K562 (cell line): Measurements from ENCODE around the gene NKAIN4. TPM values are rescaled to one million over a fixed set of nuclear protein-coding genes. Genes with fewer than 3 reads are reported as not detected.

Experiments
- ATAC-seq: fragments of 200-7000 bp; cut with Tn5 transposase; 3 replicates; pipeline ENCODE4 v1.9.1; 2020; ENCODE audit warnings: moderate library complexity
- BruUV-seq: library from RNA; stranded (reverse); fragments of 400-500 nt; replicated peaks from 2 replicates; lab custom pipeline; 2021; lab: Mats Ljungman, UMichigan
- CTCF ChIA-PET: fragments of 300-600 bp; formaldehyde crosslinking; extraction: SDS; loops from one replicate; lab custom pipeline; 2021; ENCODE audit warnings: low intra/inter-chr PET ratio; lab: Yijun Ruan, JAX
- POLR2A ChIA-PET: fragments of 300-600, 350-650 bp; sonication (Branson Sonifier 250); formaldehyde crosslinking; extraction: SDS; loops from one replicate; lab custom pipeline; 2021; ENCODE audit warnings: antibody characterized with exemption, inconsistent platforms; lab: Yijun Ruan, JAX
- DNase-seq, 4 experiments: peaks; one replicate each; pipeline versions ENCODE4 v3.0.0 to v3.0.0-alpha.2; 2011 to 2018; ENCODE audit warnings: low spot score in 3 of 4, mixed read lengths in 3 of 4; ENCODE audit errors: extremely low read depth in 1 of 4
- FAIRE-seq: peaks from 2 replicates; lab custom pipeline; 2011; peaks lifted over from hg19 to GRCh38; lab: Jason Lieb, UNC
- H2AFZ ChIP-seq: 2 replicates; pipeline ENCODE4 v1.6.0; 2011; ENCODE audit warnings: low read depth, low read length, control low read depth, inconsistent platforms
- H3K27ac ChIP-seq: fragments of 200-600 bp; 3 replicates; pipeline ENCODE4 v1.8.0; 2011; ENCODE audit warnings: low read depth, mild to moderate bottlenecking, control low read depth, inconsistent platforms, low read length, moderate library complexity, mixed read lengths; ENCODE audit errors: extremely low read depth
- H3K27me3 ChIP-seq, 2 experiments: fragments of 300-600 bp in 1 of 2; 2 replicates in 1 of 2; 3 replicates in 1 of 2; pipeline versions ENCODE4 v1.6.0 to v1.8.0; 2011; ENCODE audit warnings: inconsistent platforms in 2 of 2, low read length in 2 of 2, mild to moderate bottlenecking in 1 of 2, mixed read lengths in 1 of 2, moderate library complexity in 1 of 2; ENCODE audit not compliant: control insufficient read depth in 2 of 2, insufficient read depth in 2 of 2
- H3K36me3 ChIP-seq: fragments of 300-600 bp; 3 replicates; pipeline ENCODE4 v1.8.0; 2011; ENCODE audit warnings: mild to moderate bottlenecking, low read length, inconsistent platforms; ENCODE audit not compliant: control insufficient read depth, insufficient read depth
- H3K4me1 ChIP-seq, 2 experiments: fragments of 200-600 bp in 1 of 2; replicated peaks in 1 of 2; 2 replicates in 1 of 2; 3 replicates in 1 of 2; pipeline versions ENCODE4 v1.5.1 to v1.8.0; 2011; ENCODE audit warnings: inconsistent platforms in 2 of 2, low read length in 2 of 2, mild to moderate bottlenecking in 1 of 2, mixed read lengths in 1 of 2, moderate library complexity in 1 of 2; ENCODE audit not compliant: control insufficient read depth in 2 of 2, insufficient read depth in 2 of 2
- H3K4me2 ChIP-seq: 2 replicates; pipeline ENCODE4 v1.6.1; 2011; ENCODE audit warnings: low read length, control low read depth, inconsistent platforms, mixed read lengths; ENCODE audit not compliant: insufficient read depth
- H3K4me3 ChIP-seq: fragments of 200-600 bp; sonication (generic), shearing (Covaris generic); 2 replicates; pipeline ENCODE4 v1.5.1; 2016; ENCODE audit warnings: control low read depth, inconsistent platforms
- H3K79me2 ChIP-seq: fragments of 200-600 bp; 3 replicates; pipeline ENCODE4 v1.8.0; 2011; ENCODE audit warnings: low read length, inconsistent platforms; ENCODE audit not compliant: control insufficient read depth, insufficient read depth
- H3K9ac ChIP-seq, 2 experiments: 2 replicates each; pipeline versions ENCODE4 v1.6.0 to v1.6.1; 2011; ENCODE audit warnings: low read depth in 2 of 2, low read length in 2 of 2, control low read depth in 1 of 2, inconsistent platforms in 1 of 2, mild to moderate bottlenecking in 1 of 2, mixed read lengths in 1 of 2; ENCODE audit not compliant: insufficient read depth in 1 of 2
- H3K9me1 ChIP-seq: one replicate; pipeline ENCODE4 v1.6.0; 2011; ENCODE audit warnings: inconsistent platforms, mild to moderate bottlenecking, low read length, moderate library complexity; ENCODE audit not compliant: control insufficient read depth, insufficient read depth
- H3K9me3 ChIP-seq: replicated peaks from 2 replicates; pipeline ENCODE4 v1.5.1; 2011; ENCODE audit warnings: low read depth, low read length, inconsistent platforms; ENCODE audit not compliant: control insufficient read depth, insufficient read depth
- H4K20me1 ChIP-seq: replicated peaks from 2 replicates; pipeline ENCODE4 v1.6.1; 2011; ENCODE audit warnings: low read length, inconsistent platforms, mixed read lengths; ENCODE audit not compliant: control insufficient read depth, insufficient read depth
- HCFC1 ChIP-seq: IDR thresholded peaks from 2 replicates; pipeline ENCODE4 v1.6.1; 2012; ENCODE audit warnings: low read depth, low read length, improper control_type of control experiment
- NFE2L1 ChIP-seq: fragments of 450-650 bp; IDR thresholded peaks from 2 replicates; pipeline ENCODE4 v1.6.1; 2016; ENCODE audit warnings: missing genetic modification characterization, low read depth, mild to moderate bottlenecking, missing compliant biosample characterization, moderate library complexity, borderline replicate concordance
- NRF1 ChIP-seq, 2 experiments: fragments of 450-650 bp; IDR thresholded peaks in 1 of 2; conservative IDR thresholded peaks in 1 of 2; 2 replicates each; pipeline ENCODE4 v1.6.1; 2014; ENCODE audit warnings: mild to moderate bottlenecking in 2 of 2
- PHB ChIP-seq: fragments of 250-450 bp; sonication (Bioruptor Pico); IDR thresholded peaks from 2 replicates; pipeline ENCODE4 v1.5.0; 2021
- SAFB ChIP-seq: fragments of 200-400 bp; formaldehyde crosslinking; IDR thresholded peaks from 2 replicates; pipeline ENCODE4 v1.6.1; 2017; ENCODE audit warnings: low read depth, low read length, borderline replicate concordance
- SAP30 ChIP-seq: fragments of 200-600 bp; sonication (generic); IDR thresholded peaks from 2 replicates; pipeline ENCODE4 v1.6.1; 2012; ENCODE audit warnings: borderline replicate concordance, low read depth, mild to moderate bottlenecking, moderate library complexity, low read length, control low read depth, inconsistent platforms; ENCODE audit not compliant: insufficient read depth, poor library complexity, severe bottlenecking
- SOX6 ChIP-seq: fragments of 450-650 bp; IDR thresholded peaks from 2 replicates; pipeline ENCODE4 v1.6.1; 2014; ENCODE audit warnings: mild to moderate bottlenecking
- STAG1 ChIP-seq: sonication (generic); formaldehyde crosslinking; IDR thresholded peaks from 2 replicates; pipeline ENCODE4 v1.5.0; 2020; ENCODE audit warnings: missing genetic modification reagents, borderline replicate concordance
- TEAD1 ChIP-seq, 2 experiments: fragments of 450-650 bp in 1 of 2; sonication (generic) in 1 of 2; formaldehyde crosslinking; IDR thresholded peaks; 2 replicates each; pipeline versions ENCODE4 v1.4.0 to v1.8.0; 2020 to 2022; ENCODE audit warnings: mild to moderate bottlenecking in 2 of 2, missing genetic modification reagents in 1 of 2
- ZNF445 ChIP-seq: fragments of 250-450 bp; sonication (Bioruptor Pico); IDR thresholded peaks from 2 replicates; pipeline ENCODE4 v1.4.0; 2020; ENCODE audit warnings: low read depth, mild to moderate bottlenecking, moderate library complexity
- ZNF764 ChIP-seq: fragments of 250-450 bp; sonication (Bioruptor Pico); IDR thresholded peaks from 2 replicates; pipeline ENCODE4 v1.4.0; 2020; ENCODE audit warnings: low read depth, mild to moderate bottlenecking, moderate library complexity
- WGBS: fragments of 100-300 bp; shearing (Covaris generic); methylation state at CpG from one replicate; pipeline ENCODE4 v1.1.6; 2016; ENCODE audit warnings: low coverage, mixed read lengths; ENCODE audit not compliant: insufficient coverage; ENCODE audit errors: missing lambda C conversion rate; 5-methylcytosine and 5-hydroxymethylcytosine counted together
- in situ Hi-C: fragments of 300-500 bp; cut with MboI; formaldehyde crosslinking; loops from 4 replicates; pipeline ENCODE4 v1.15.0; 2018; ENCODE audit warnings: inconsistent platforms, mixed read lengths
- intact Hi-C: fragments of 100-400 bp; cut with micrococcal nuclease; formaldehyde crosslinking; loops from 2 replicates; pipeline ENCODE4 v1.14.2; 2022
- polyA plus RNA-seq, 8 experiments: library from polyadenylated mRNA; depleted of rRNA in 4 of 8; stranded (reverse) in 5 of 8; unstranded in 3 of 8; fragments of >200 nt; fragmentation: Nextera tagmentation in 2 of 8; fragmentation: Illumina TruSeq in 1 of 8; extraction: Ambion mirVana in 2 of 8; extraction: Trizol in 1 of 8; gene quantifications; 2 replicates each; pipeline versions ENCODE4 v1.2.1 to v1.2.3, GENCODE V29; 2011 to 2014; ENCODE audit warnings: inconsistent platforms in 1 of 8, missing spikeins in 1 of 8
- total RNA-seq, 7 experiments: library from RNA; depleted of rRNA in 6 of 7; stranded (reverse); fragments of >200 nt in 6 of 7; fragmentation: Illumina TruSeq in 2 of 7; extraction: Trizol in 2 of 7; gene quantifications; 2 replicates each; pipeline versions ENCODE4 v1.2.1 to v1.2.3, GENCODE V29; 2011 to 2021; ENCODE audit warnings: low replicate concordance in 1 of 7
- TF ChIP-seq, protein P1 (sequence below): fragments of 450-650 bp; IDR thresholded peaks from 2 replicates; pipeline ENCODE4 v1.6.1; 2018; ENCODE audit warnings: mild to moderate bottlenecking, low read depth; ENCODE audit not compliant: partially characterized antibody
- TF ChIP-seq, protein P2 (sequence below), 3 experiments: IDR thresholded peaks in 2 of 3; conservative IDR thresholded peaks in 1 of 3; 2 replicates each; pipeline ENCODE4 v1.5.1; 2011 to 2012; ENCODE audit warnings: low read length in 3 of 3, mild to moderate bottlenecking in 3 of 3, control low read depth in 2 of 3, improper control_type of control experiment in 1 of 3, inconsistent platforms in 1 of 3, low read depth in 1 of 3, mixed read lengths in 1 of 3, moderate library complexity in 1 of 3; ENCODE audit not compliant: insufficient read depth in 2 of 3
- TF ChIP-seq, protein P3 (sequence below): sonication (generic); formaldehyde crosslinking; IDR thresholded peaks from 2 replicates; pipeline ENCODE4 v1.8.0; 2023; ENCODE audit warnings: mild to moderate bottlenecking, missing genetic modification reagents
- TF ChIP-seq, protein P4 (sequence below): sonication (generic); formaldehyde crosslinking; IDR thresholded peaks from 2 replicates; pipeline ENCODE4 v1.8.0; 2022; ENCODE audit warnings: mild to moderate bottlenecking, missing genetic modification reagents

NKAIN4 gene
- total and polyA plus RNA-seq, 9 of the 15 experiments (the other 6 are each of a cell fraction or from before 2014, with no cell fraction given), result not detected

DNA sequence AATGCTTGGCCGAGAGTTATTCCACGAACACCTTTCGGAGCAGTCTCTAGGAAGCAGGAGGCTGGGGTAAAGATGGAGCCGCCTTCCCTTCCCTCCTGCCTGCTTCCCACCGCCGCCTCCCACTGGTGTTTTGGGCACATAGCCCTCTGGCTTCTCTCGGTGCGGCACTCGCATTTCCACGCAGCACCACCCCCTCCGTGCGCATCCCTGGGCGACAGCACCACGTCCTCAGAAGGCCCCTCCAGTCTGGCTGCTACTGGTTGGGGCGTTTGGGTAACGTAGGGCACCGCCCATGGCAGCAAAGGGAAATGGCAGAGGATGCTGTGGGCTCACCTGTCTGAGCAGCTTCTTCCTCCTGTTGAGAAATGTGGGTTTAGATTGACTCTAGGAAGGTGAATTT, 41.2 kb upstream of the NKAIN4 start:
- intact Hi-C loops (no loop called here), in situ Hi-C loops (no loop called here)
- TF ChIP-seq, protein P1, sequence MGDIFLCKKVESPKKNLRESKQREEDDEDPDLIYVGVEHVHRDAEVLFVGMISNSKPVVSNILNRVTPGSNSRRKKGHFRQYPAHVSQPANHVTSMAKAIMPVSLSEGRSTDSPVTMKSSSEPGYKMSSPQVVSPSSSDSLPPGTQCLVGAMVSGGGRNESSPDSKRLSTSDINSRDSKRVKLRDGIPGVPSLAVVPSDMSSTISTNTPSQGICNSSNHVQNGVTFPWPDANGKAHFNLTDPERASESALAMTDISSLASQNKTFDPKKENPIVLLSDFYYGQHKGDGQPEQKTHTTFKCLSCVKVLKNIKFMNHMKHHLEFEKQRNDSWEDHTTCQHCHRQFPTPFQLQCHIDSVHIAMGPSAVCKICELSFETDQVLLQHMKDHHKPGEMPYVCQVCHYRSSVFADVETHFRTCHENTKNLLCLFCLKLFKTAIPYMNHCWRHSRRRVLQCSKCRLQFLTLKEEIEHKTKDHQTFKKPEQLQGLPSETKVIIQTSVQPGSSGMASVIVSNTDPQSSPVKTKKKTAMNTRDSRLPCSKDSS, result no peak
- TF ChIP-seq SOX6 (no peak), SAP30 (no peak), ZNF445 (no peak), NFE2L1 (tag) (no peak), STAG1 (CRISPR knock-in tag) (no peak), NRF1 (conservative IDR thresholded peaks at IDR 0.05 in 1 of 2, IDR thresholded peaks at IDR 0.05 in 1 of 2) (no peak), HCFC1 (no peak), PHB (CRISPR knock-in tag) (no peak), TEAD1 (CRISPR knock-in tag; IDR thresholded peaks at IDR 0.05) (no peak), ZNF764 (CRISPR knock-in tag) (peak; percentile 25; the same call in 1 of the 2 replicates), SAFB (0 out of 2 replicates have a peak, but pooled peaks have one; percentile 66)
- TF ChIP-seq, protein P2, sequence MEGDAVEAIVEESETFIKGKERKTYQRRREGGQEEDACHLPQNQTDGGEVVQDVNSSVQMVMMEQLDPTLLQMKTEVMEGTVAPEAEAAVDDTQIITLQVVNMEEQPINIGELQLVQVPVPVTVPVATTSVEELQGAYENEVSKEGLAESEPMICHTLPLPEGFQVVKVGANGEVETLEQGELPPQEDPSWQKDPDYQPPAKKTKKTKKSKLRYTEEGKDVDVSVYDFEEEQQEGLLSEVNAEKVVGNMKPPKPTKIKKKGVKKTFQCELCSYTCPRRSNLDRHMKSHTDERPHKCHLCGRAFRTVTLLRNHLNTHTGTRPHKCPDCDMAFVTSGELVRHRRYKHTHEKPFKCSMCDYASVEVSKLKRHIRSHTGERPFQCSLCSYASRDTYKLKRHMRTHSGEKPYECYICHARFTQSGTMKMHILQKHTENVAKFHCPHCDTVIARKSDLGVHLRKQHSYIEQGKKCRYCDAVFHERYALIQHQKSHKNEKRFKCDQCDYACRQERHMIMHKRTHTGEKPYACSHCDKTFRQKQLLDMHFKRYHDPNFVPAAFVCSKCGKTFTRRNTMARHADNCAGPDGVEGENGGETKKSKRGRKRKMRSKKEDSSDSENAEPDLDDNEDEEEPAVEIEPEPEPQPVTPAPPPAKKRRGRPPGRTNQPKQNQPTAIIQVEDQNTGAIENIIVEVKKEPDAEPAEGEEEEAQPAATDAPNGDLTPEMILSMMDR (IDR thresholded peaks at IDR 0.05 in 2 of 3, conservative IDR thresholded peaks at IDR 0.05 in 1 of 3; ENCODE audit: insufficient read depth in 2 of 3, low read depth in 1 of 3, low read length in 3 of 3), result peak in 1 of 3 experiments; percentile 18; a peak in 1 of 6 replicates
- TF ChIP-seq, protein P3, sequence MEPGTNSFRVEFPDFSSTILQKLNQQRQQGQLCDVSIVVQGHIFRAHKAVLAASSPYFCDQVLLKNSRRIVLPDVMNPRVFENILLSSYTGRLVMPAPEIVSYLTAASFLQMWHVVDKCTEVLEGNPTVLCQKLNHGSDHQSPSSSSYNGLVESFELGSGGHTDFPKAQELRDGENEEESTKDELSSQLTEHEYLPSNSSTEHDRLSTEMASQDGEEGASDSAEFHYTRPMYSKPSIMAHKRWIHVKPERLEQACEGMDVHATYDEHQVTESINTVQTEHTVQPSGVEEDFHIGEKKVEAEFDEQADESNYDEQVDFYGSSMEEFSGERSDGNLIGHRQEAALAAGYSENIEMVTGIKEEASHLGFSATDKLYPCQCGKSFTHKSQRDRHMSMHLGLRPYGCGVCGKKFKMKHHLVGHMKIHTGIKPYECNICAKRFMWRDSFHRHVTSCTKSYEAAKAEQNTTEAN, result no peak
- TF ChIP-seq, protein P4, sequence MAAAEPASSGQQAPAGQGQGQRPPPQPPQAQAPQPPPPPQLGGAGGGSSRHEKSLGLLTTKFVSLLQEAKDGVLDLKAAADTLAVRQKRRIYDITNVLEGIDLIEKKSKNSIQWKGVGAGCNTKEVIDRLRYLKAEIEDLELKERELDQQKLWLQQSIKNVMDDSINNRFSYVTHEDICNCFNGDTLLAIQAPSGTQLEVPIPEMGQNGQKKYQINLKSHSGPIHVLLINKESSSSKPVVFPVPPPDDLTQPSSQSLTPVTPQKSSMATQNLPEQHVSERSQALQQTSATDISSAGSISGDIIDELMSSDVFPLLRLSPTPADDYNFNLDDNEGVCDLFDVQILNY, result no peak
- H3K4me3 ChIP-seq, result no peak overlapping the region
- CTCF ChIA-PET, result no interaction called here
- H3K79me2 ChIP-seq, result no peaks in the 10 kb centered on the region
- H3K36me3 ChIP-seq, result 0 out of 3 replicates have a peak, but pooled peaks cover under 1% of the 10 kb centered on the region
- no peak overlapping the region for H3K27ac ChIP-seq
- H3K4me1 ChIP-seq, result peaks cover 0 to 65% of the 10 kb centered on the region in 2 experiments; a peak in 2 of 5 replicates
- no peak for ATAC-seq
- no peak for DNase-seq
- BruUV-seq, result no TSS peak
- peaks cover 27% of the 10 kb centered on the region for H4K20me1 ChIP-seq
- peaks cover 12 to 38% of the 10 kb centered on the region in 2 experiments; a peak in 4 of 5 replicates for H3K27me3 ChIP-seq
- no peak overlapping the region for H3K4me2 ChIP-seq
- peaks cover 6% of the 10 kb centered on the region for H3K9me1 ChIP-seq
- FAIRE-seq, result no peak
- H3K9ac ChIP-seq, result 0 out of 4 replicates have a peak overlapping the region, but pooled peaks of 1 of the 2 experiments have one; percentile 20
- no peaks in the 10 kb centered on the region for H3K9me3 ChIP-seq
- no peak overlapping the region for H2AFZ ChIP-seq
- WGBS, result 7% methylated on average over 13 of the region's 17 CpGs
- POLR2A ChIA-PET, result interaction anchor here (0.6 to 5.7 kb wide), 4 partner anchors 8 to 166 kb away, joined by 3 to 28 read pairs (median 7); no protein-coding TSS in a partner anchor
